Measurements from ENCODE around the gene RARG.

The RARG gene

GRCh38 chr12:53267999-53268629, 36.1 kb upstream of the RARG start, which contains the start of gene ESPL1:
Gene ESPL1 (plus strand): TSS chr12:53268299. CDS start chr12:53268767, 468 bp downstream.
- ATAC-seq: peak; percentile 93
- TF ChIP-seq ARNTL (CRISPR knock-in tag; IDR thresholded peaks at IDR 0.05; ENCODE audit: borderline replicate concordance, low read depth) (no peak), PPARA (CRISPR knock-in tag; IDR thresholded peaks at IDR 0.05; ENCODE audit: borderline replicate concordance) (no peak), RARB (CRISPR knock-in tag; IDR thresholded peaks at IDR 0.05) (no peak), GLIS3 (CRISPR knock-in tag; IDR thresholded peaks at IDR 0.05) (no peak), SNAI2 (CRISPR knock-in tag; IDR thresholded peaks at IDR 0.05) (no peak), ISL1 (CRISPR knock-in tag; IDR thresholded peaks at IDR 0.05) (no peak), CSRNP3 (CRISPR knock-in tag; IDR thresholded peaks at IDR 0.05) (no peak), CSDC2 (CRISPR knock-in tag; IDR thresholded peaks at IDR 0.05) (no peak), ZNF565 (CRISPR knock-in tag; conservative IDR thresholded peaks at IDR 0.05; ENCODE audit: low read depth) (no peak), CREB5 (CRISPR knock-in tag; IDR thresholded peaks at IDR 0.05; ENCODE audit: low read depth) (no peak), ESRRG (CRISPR knock-in tag; IDR thresholded peaks at IDR 0.05) (no peak), TOX (CRISPR knock-in tag; IDR thresholded peaks at IDR 0.05; ENCODE audit: borderline replicate concordance) (no peak), BACH2 (CRISPR knock-in tag; IDR thresholded peaks at IDR 0.05; ENCODE audit: borderline replicate concordance) (no peak), ZFP3 (CRISPR knock-in tag; IDR thresholded peaks at IDR 0.05) (no peak), ZC3H10 (CRISPR knock-in tag; IDR thresholded peaks at IDR 0.05) (no peak), TSHZ2 (CRISPR knock-in tag; IDR thresholded peaks at IDR 0.05) (no peak), ZNF8 (CRISPR knock-in tag; IDR thresholded peaks at IDR 0.05) (no peak)

GRCh38 chr12:53267306-53267998, 35.4 kb upstream of the RARG start:
- peak; percentile 6; the same call in 2 of the 3 replicates for ATAC-seq
- TF ChIP-seq TOX (CRISPR knock-in tag; IDR thresholded peaks at IDR 0.05; ENCODE audit: borderline replicate concordance) (no peak), TSHZ2 (CRISPR knock-in tag; IDR thresholded peaks at IDR 0.05) (no peak), ZNF8 (CRISPR knock-in tag; IDR thresholded peaks at IDR 0.05) (no peak), BACH2 (CRISPR knock-in tag; IDR thresholded peaks at IDR 0.05; ENCODE audit: borderline replicate concordance) (no peak), ESRRG (CRISPR knock-in tag; IDR thresholded peaks at IDR 0.05) (no peak), POU6F1 (CRISPR knock-in tag; IDR thresholded peaks at IDR 0.05; ENCODE audit: borderline replicate concordance, low read depth) (no peak), GLIS3 (CRISPR knock-in tag; IDR thresholded peaks at IDR 0.05) (no peak), ZNF70 (CRISPR knock-in tag; IDR thresholded peaks at IDR 0.05) (no peak)

Measured in SK-N-SH treated with all-trans-retinoic acid at 6 μM for 48 hours (cell line).